GM18498 (cell line): ENCODE results near the gene TCF7L2.

ENCODE experiments used
- ATAC-seq: cut with Tn5 transposase; IDR thresholded peaks from one replicate; pipeline ENCODE4 v1.9.1; 2021; ENCODE audit warnings: mild to moderate bottlenecking, moderate library complexity; ENCODE audit not compliant: unreplicated experiment

TCF7L2 gene

GRCh38 chr10:112963835-112964234 is 13.8 kb downstream of the TCF7L2 start:
- ATAC-seq, result no peak

- no peak for ATAC-seq
These were observed 14.4 kb downstream of the TCF7L2 start for GRCh38 chr10:112964482-112964881.

GRCh38 chr10:112966194-112966855 is 16.3 kb downstream of the TCF7L2 start:
- no peak for ATAC-seq

- no peak for ATAC-seq
These were observed 17.2 kb downstream of the TCF7L2 start for GRCh38 chr10:112967200-112967599.

GRCh38 chr10:112969131-112969530 is 19.1 kb downstream of the TCF7L2 start:
- ATAC-seq, result no peak

- ATAC-seq, result no peak
These were observed 19.5 kb downstream of the TCF7L2 start for GRCh38 chr10:112969542-112969941.

GRCh38 chr10:112970021-112970420 is 20.0 kb downstream of the TCF7L2 start:
- no peak for ATAC-seq

GRCh38 chr10:112972606-112973005 is 22.6 kb downstream of the TCF7L2 start:
- ATAC-seq, result no peak

GRCh38 chr10:112973046-112973445 is 23.0 kb downstream of the TCF7L2 start:
- ATAC-seq, result no peak

- no peak for ATAC-seq
These were observed 23.8 kb downstream of the TCF7L2 start for GRCh38 chr10:112973805-112974204.

- ATAC-seq, result no peak
These were observed 27.4 kb downstream of the TCF7L2 start for GRCh38 chr10:112977426-112977898.

- no peak for ATAC-seq
These were observed 29.9 kb downstream of the TCF7L2 start for GRCh38 chr10:112979927-112980326.

GRCh38 chr10:112980937-112981336 is 30.9 kb downstream of the TCF7L2 start:
- ATAC-seq, result no peak

- peak; percentile 97 for ATAC-seq
These were observed 31.5 kb downstream of the TCF7L2 start for GRCh38 chr10:112981553-112981952.

GRCh38 chr10:112983444-112984056 is 33.5 kb downstream of the TCF7L2 start:
- no peak for ATAC-seq

GRCh38 chr10:112984756-112985155 is 34.7 kb downstream of the TCF7L2 start:
- no peak for ATAC-seq

- no peak for ATAC-seq
These were observed 35.9 kb downstream of the TCF7L2 start for GRCh38 chr10:112985690-112986543.

GRCh38 chr10:112986544-112987190 is 36.6 kb downstream of the TCF7L2 start:
- no peak for ATAC-seq

- ATAC-seq, result no peak
These were observed 38.9 kb downstream of the TCF7L2 start for GRCh38 chr10:112988839-112989406.

GRCh38 chr10:112989826-112990225 is 39.8 kb downstream of the TCF7L2 start:
- ATAC-seq, result no peak

GRCh38 chr10:112990271-112990670 is 40.2 kb downstream of the TCF7L2 start:
- no peak for ATAC-seq
